HG02973 (cell line): ENCODE measurements around the gene GLB1L3.

ENCODE experiments used
- ATAC-seq: cut with Tn5 transposase; IDR thresholded peaks from one replicate; pipeline ENCODE4 v1.9.1; 2021; ENCODE audit warnings: moderate library complexity; ENCODE audit not compliant: unreplicated experiment

GLB1L3 gene

GRCh38 chr11:134275534-134276395 is at the start of gene GLB1L3:
TSS of gene GLB1L3 (plus strand) at chr11:134276379. CDS start at chr11:134276741, 362 bp downstream.
- peak; percentile 93 for ATAC-seq

- ATAC-seq, result no peak
These were observed 49.3 kb upstream of the GLB1L3 start for GRCh38 chr11:134226806-134227325.

GRCh38 chr11:134228625-134229024 is 47.6 kb upstream of the GLB1L3 start:
- peak; percentile 55 for ATAC-seq

GRCh38 chr11:134229126-134229790 is 46.9 kb upstream of the GLB1L3 start:
- no peak for ATAC-seq

- no peak for ATAC-seq
These were observed 45.8 kb upstream of the GLB1L3 start for GRCh38 chr11:134230339-134230738.

- ATAC-seq, result no peak
These were observed 44.1 kb upstream of the GLB1L3 start for GRCh38 chr11:134231958-134232659.

GRCh38 chr11:134233729-134234179 is 42.4 kb upstream of the GLB1L3 start:
- no peak for ATAC-seq

- ATAC-seq, result no peak
These were observed 40.8 kb upstream of the GLB1L3 start for GRCh38 chr11:134235399-134235798.

- no peak for ATAC-seq
These were observed 39.2 kb upstream of the GLB1L3 start for GRCh38 chr11:134236834-134237556.

GRCh38 chr11:134237557-134237922 is 38.6 kb upstream of the GLB1L3 start:
- no peak for ATAC-seq

- no peak for ATAC-seq
These were observed 37.2 kb upstream of the GLB1L3 start for GRCh38 chr11:134238956-134239355.

GRCh38 chr11:134240592-134240991 is 35.6 kb upstream of the GLB1L3 start:
- no peak for ATAC-seq

GRCh38 chr11:134242376-134242775 is 33.8 kb upstream of the GLB1L3 start:
- ATAC-seq, result no peak

GRCh38 chr11:134243913-134244312 is 32.3 kb upstream of the GLB1L3 start:
- ATAC-seq, result no peak

- ATAC-seq, result peak; percentile 79
These were observed 31.6 kb upstream of the GLB1L3 start for GRCh38 chr11:134244593-134244992.

- no peak for ATAC-seq
These were observed 30.7 kb upstream of the GLB1L3 start for GRCh38 chr11:134245434-134245833.

- ATAC-seq, result no peak
These were observed 30.1 kb upstream of the GLB1L3 start for GRCh38 chr11:134246100-134246499.

GRCh38 chr11:134246678-134247077 is 29.5 kb upstream of the GLB1L3 start:
- ATAC-seq, result no peak

- no peak for ATAC-seq
These were observed 27.2 kb upstream of the GLB1L3 start for GRCh38 chr11:134248910-134249480.

GRCh38 chr11:134250246-134250645 is 25.9 kb upstream of the GLB1L3 start:
- no peak for ATAC-seq
